Endothelial cell of umbilical vein (primary cell): ENCODE results near the gene CFAP61. TPM values are rescaled to one million over a fixed set of nuclear protein-coding genes. Genes with fewer than 3 reads are reported as not detected.

Source experiments
- BruUV-seq: library from RNA; stranded (reverse); fragments of 400-500 nt; replicated peaks from 2 replicates; lab custom pipeline; 2021; lab: Mats Ljungman, UMichigan
- CTCF ChIA-PET: fragments of 300-600, 350-600 bp; sonication (Branson Sonifier 250); formaldehyde crosslinking; loops from one replicate; lab custom pipeline; 2021; ENCODE audit warnings: antibody characterized with exemption, inconsistent platforms; lab: Charles Lee
- POLR2A ChIA-PET: fragments of 300-600, 350-600 bp; sonication (Branson Sonifier 250); formaldehyde crosslinking; loops from one replicate; lab custom pipeline; 2021; ENCODE audit warnings: antibody characterized with exemption, inconsistent platforms; lab: Charles Lee
- DNase-seq: peaks from one replicate; pipeline ENCODE4 v3.0.0-alpha.2; 2011; ENCODE audit warnings: low read depth, low spot score
- FAIRE-seq: peaks from 2 replicates; lab custom pipeline; 2011; peaks lifted over from hg19 to GRCh38; lab: Jason Lieb, UNC
- H2AFZ ChIP-seq: 2 replicates; pipeline ENCODE4 v1.6.0; 2012; ENCODE audit warnings: low read depth, low read length, control low read depth, inconsistent platforms
- H3K27ac ChIP-seq: 2 replicates; pipeline ENCODE4 v1.5.1; 2011; ENCODE audit warnings: low read depth, mild to moderate bottlenecking, control low read depth, low read length, moderate library complexity; ENCODE audit not compliant: insufficient read depth
- H3K27me3 ChIP-seq, 2 experiments: 2 replicates each; pipeline versions ENCODE4 v1.6.0 to v1.6.1; 2011; ENCODE audit warnings: low read length in 2 of 2, mixed read lengths in 1 of 2; ENCODE audit not compliant: control insufficient read depth in 2 of 2, insufficient read depth in 2 of 2
- H3K36me3 ChIP-seq, 2 experiments: 2 replicates in 1 of 2; 3 replicates in 1 of 2; pipeline ENCODE4 v1.5.1; 2011; ENCODE audit warnings: low read length in 2 of 2, mild to moderate bottlenecking in 1 of 2, moderate library complexity in 1 of 2; ENCODE audit not compliant: control insufficient read depth in 2 of 2, insufficient read depth in 2 of 2; ENCODE audit errors: extremely low read depth in 1 of 2
- H3K4me1 ChIP-seq: 3 replicates; pipeline ENCODE4 v1.5.1; 2011; ENCODE audit warnings: mild to moderate bottlenecking, low read length; ENCODE audit not compliant: control insufficient read depth, insufficient read depth; ENCODE audit errors: extremely low read depth
- H3K4me2 ChIP-seq: 2 replicates; pipeline ENCODE4 v1.6.1; 2011; ENCODE audit warnings: low read length, control low read depth, mixed read lengths; ENCODE audit not compliant: insufficient read depth
- H3K4me3 ChIP-seq, 3 experiments: fragments of 200-600 bp in 1 of 3; sonication (generic), shearing (Covaris generic) in 1 of 3; replicated peaks in 1 of 3; 2 replicates each; pipeline ENCODE4 v1.5.1; 2011 to 2016; ENCODE audit warnings: control low read depth in 3 of 3, low read length in 3 of 3, mild to moderate bottlenecking in 2 of 3, inconsistent platforms in 1 of 3, low read depth in 1 of 3, moderate library complexity in 1 of 3; ENCODE audit not compliant: insufficient read depth in 1 of 3
- H3K79me2 ChIP-seq: 2 replicates; pipeline ENCODE4 v1.6.0; 2012; ENCODE audit warnings: low read length, inconsistent platforms; ENCODE audit not compliant: control insufficient read depth, insufficient read depth
- H3K9ac ChIP-seq: replicated peaks from 2 replicates; pipeline ENCODE3; 2011; ENCODE audit warnings: low read length, control low read depth; ENCODE audit not compliant: insufficient read depth; ENCODE audit errors: extremely low read depth
- H3K9me1 ChIP-seq: replicated peaks from 3 replicates; pipeline ENCODE4 v1.6.0; 2011; ENCODE audit warnings: mild to moderate bottlenecking, low read length; ENCODE audit not compliant: control insufficient read depth, insufficient read depth; ENCODE audit errors: extremely low read depth
- H3K9me3 ChIP-seq: replicated peaks from 2 replicates; pipeline ENCODE4 v1.5.1; 2012; ENCODE audit warnings: low read length, inconsistent platforms; ENCODE audit not compliant: control insufficient read depth, insufficient read depth
- H4K20me1 ChIP-seq: replicated peaks from 2 replicates; pipeline ENCODE3; 2011; ENCODE audit warnings: mild to moderate bottlenecking, low read length; ENCODE audit not compliant: control insufficient read depth, insufficient read depth; ENCODE audit errors: extremely low read depth
- EZH2 ChIP-seq: IDR thresholded peaks from 2 replicates; pipeline ENCODE4 v1.6.1; 2012; ENCODE audit warnings: borderline replicate concordance, low read depth, mild to moderate bottlenecking, moderate library complexity, low read length, inconsistent platforms; ENCODE audit not compliant: severe bottlenecking
- FOS ChIP-seq: IDR thresholded peaks from 2 replicates; pipeline ENCODE4 v1.6.1; 2011; ENCODE audit warnings: mild to moderate bottlenecking, low read length, moderate library complexity, borderline replicate concordance; ENCODE audit not compliant: insufficient read depth
- GATA2 ChIP-seq: IDR thresholded peaks from 2 replicates; pipeline ENCODE4 v1.7.0; 2011; ENCODE audit warnings: low read depth, mild to moderate bottlenecking, moderate library complexity, mixed read lengths, low read length; ENCODE audit not compliant: insufficient read length, insufficient read depth
- JUN ChIP-seq: IDR thresholded peaks from 2 replicates; pipeline ENCODE4 v1.6.1; 2011; ENCODE audit warnings: borderline replicate concordance, low read depth; ENCODE audit not compliant: insufficient read length, insufficient read depth
- MAX ChIP-seq: IDR thresholded peaks from 2 replicates; pipeline ENCODE4 v1.6.1; 2011; ENCODE audit not compliant: insufficient read depth, insufficient read length
- MYC ChIP-seq: IDR thresholded peaks from one replicate; pipeline ENCODE4 v1.6.1; 2011; ENCODE audit warnings: mild to moderate bottlenecking, low read depth, low read length
- POLR2A ChIP-seq: IDR thresholded peaks from 2 replicates; pipeline ENCODE4 v1.6.1; 2012; ENCODE audit warnings: low read depth, mild to moderate bottlenecking, control low read depth, low read length
- POLR2AphosphoS5 ChIP-seq: IDR thresholded peaks from 2 replicates; pipeline ENCODE4 v1.6.1; 2012; ENCODE audit warnings: low read depth, mild to moderate bottlenecking, control low read depth, low read length, moderate library complexity; ENCODE audit not compliant: insufficient read depth
- dilution Hi-C: fragments of 300-500 bp; cut with MboI; formaldehyde crosslinking; loops from one replicate; pipeline ENCODE4 v1.15.0; 2019; ENCODE audit warnings: low sequenced_read_pairs; ENCODE audit not compliant: extremely low pct_ligation_motif_present
- intact Hi-C: fragments of 100-400 bp; cut with micrococcal nuclease; formaldehyde crosslinking; loops from one replicate; pipeline ENCODE4 v1.10.0; 2022
- polyA plus RNA-seq, 4 experiments: library from polyadenylated mRNA; depleted of rRNA in 3 of 4; stranded (reverse) in 3 of 4; unstranded in 1 of 4; fragments of >200 nt; gene quantifications; 2 replicates each; pipeline versions ENCODE4 v1.2.1 to v1.2.3, GENCODE V29; 2011 to 2012; ENCODE audit warnings: missing spikeins in 1 of 4
- total RNA-seq: library from RNA; stranded (reverse); gene quantifications from 2 replicates; pipeline ENCODE4 v1.2.3, GENCODE V29; 2021
- TF ChIP-seq, protein P1 (sequence below), 2 donors: IDR thresholded peaks; 1 replicate in 1 of 2; 2 replicates in 1 of 2; pipeline ENCODE4 v1.5.1; 2011; ENCODE audit warnings: low read length in 2 of 2, mild to moderate bottlenecking in 2 of 2, moderate library complexity in 2 of 2, control low read depth in 1 of 2, inconsistent platforms in 1 of 2, low read depth in 1 of 2; ENCODE audit not compliant: insufficient read depth in 1 of 2; ENCODE audit errors: extremely low read depth in 1 of 2

The CFAP61 gene
- total and polyA plus RNA-seq, 2 donors (not counting 3 experiments of a cell fraction or from before 2014, with no cell fraction given) = not detected

DNA sequence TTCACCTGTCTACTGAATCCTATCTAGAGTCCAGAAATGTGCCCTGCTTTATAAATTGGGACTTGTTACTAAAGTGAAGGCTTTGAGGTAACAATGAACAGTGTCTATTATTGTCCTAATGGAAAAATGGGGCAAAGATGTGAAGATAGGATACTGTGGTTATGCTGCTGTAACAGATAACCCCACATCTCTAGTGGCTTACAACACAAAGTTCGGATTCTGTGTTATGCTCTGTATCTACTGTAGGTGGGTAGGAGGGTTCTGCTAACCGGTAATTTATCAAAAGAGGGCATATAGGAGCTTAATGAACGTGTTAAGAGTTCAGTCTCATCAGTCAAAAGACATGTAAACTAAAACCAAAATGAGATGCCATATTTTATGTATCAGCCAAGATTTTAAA is 28.9 kb upstream of the CFAP61 start:
- Histone ChIP-seq H3K27ac (no peak overlapping the region), H3K9me3 (no peaks in the 10 kb centered on the region), H3K79me2 (peaks cover 81% of the 10 kb centered on the region), H3K4me3 (no peak overlapping the region), H3K4me1 (peaks cover 4% of the 10 kb centered on the region), H4K20me1 (peaks cover 5% of the 10 kb centered on the region), H3K9ac (no peak overlapping the region), H3K36me3 (peaks cover 5 to 14% of the 10 kb centered on the region in 2 experiments), H3K27me3 (no peaks in the 10 kb centered on the region), H3K4me2 (no peak overlapping the region), H2AFZ (no peak overlapping the region), H3K9me1 (no peaks in the 10 kb centered on the region)
- no peak for DNase-seq
- intact Hi-C loops (no loop called here), dilution Hi-C loops (no loop called here)
- ChIA-PET CTCF (no interaction called here), POLR2A (no interaction called here)
- TF ChIP-seq MAX (no peak), FOS (no peak), EZH2 (no peak), MYC (no peak), JUN (no peak), POLR2AphosphoS5 (no peak), GATA2 (no peak), POLR2A (no peak)
- TF ChIP-seq, protein P1, sequence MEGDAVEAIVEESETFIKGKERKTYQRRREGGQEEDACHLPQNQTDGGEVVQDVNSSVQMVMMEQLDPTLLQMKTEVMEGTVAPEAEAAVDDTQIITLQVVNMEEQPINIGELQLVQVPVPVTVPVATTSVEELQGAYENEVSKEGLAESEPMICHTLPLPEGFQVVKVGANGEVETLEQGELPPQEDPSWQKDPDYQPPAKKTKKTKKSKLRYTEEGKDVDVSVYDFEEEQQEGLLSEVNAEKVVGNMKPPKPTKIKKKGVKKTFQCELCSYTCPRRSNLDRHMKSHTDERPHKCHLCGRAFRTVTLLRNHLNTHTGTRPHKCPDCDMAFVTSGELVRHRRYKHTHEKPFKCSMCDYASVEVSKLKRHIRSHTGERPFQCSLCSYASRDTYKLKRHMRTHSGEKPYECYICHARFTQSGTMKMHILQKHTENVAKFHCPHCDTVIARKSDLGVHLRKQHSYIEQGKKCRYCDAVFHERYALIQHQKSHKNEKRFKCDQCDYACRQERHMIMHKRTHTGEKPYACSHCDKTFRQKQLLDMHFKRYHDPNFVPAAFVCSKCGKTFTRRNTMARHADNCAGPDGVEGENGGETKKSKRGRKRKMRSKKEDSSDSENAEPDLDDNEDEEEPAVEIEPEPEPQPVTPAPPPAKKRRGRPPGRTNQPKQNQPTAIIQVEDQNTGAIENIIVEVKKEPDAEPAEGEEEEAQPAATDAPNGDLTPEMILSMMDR (IDR thresholded peaks at IDR 0.05; ENCODE audit: extremely low read depth in 1 of 2, insufficient read depth in 1 of 2, low read depth in 1 of 2, low read length in 2 of 2) = no peak
- no peak for FAIRE-seq
- no TSS peak for BruUV-seq
